Measurements from ENCODE around the gene BAIAP2L1. TPM values are rescaled to one million over a fixed set of nuclear protein-coding genes. Genes with fewer than 3 reads are reported as not detected.

BAIAP2L1 gene
- total and polyA plus RNA-seq, 2 of the 8 experiments (the other 6 are each of a cell fraction or from before 2014, with no cell fraction given): 19.2 to 42.9 TPM

- Histone ChIP-seq H3K4me3 (ENCODE audit: extremely low read depth in 1 of 4, insufficient read depth in 2 of 4, low read depth in 3 of 4, low read length in 4 of 4) (peak overlapping the region in 3 of 4 experiments; percentile 50 to 89 (median 67); a peak in 3 of 8 replicates), H4K8ac (ENCODE audit: extremely low read depth, insufficient read depth, low read length) (no peak overlapping the region), H3K23me2 (ENCODE audit: low read depth, low read length) (peaks cover 5% of the 10 kb centered on the region; the same call in 1 of the 2 replicates), H3K27me3 (replicated peaks in 1 of 4; ENCODE audit: control insufficient read depth in 3 of 4, extremely low read depth in 1 of 4, insufficient read depth in 3 of 4, low read length in 3 of 4) (no peaks in the 10 kb centered on the region), H3K36me3 (ENCODE audit: control insufficient read depth in 2 of 4, insufficient read depth in 4 of 4, low read length in 3 of 4) (no peaks in the 10 kb centered on the region; a peak in 1 of 8 replicates), H3K14ac (ENCODE audit: insufficient read length) (no peak overlapping the region), H2BK12ac (ENCODE audit: low read depth, low read length) (no peak overlapping the region), H3K23ac (ENCODE audit: insufficient read length) (no peak overlapping the region), H2AFZ (ENCODE audit: low read length) (no peak overlapping the region), H3K27ac (ENCODE audit: low read depth, low read length) (no peak overlapping the region), H3K79me1 (ENCODE audit: low read depth, low read length) (peaks cover 11% of the 10 kb centered on the region), H4K91ac (replicated peaks; ENCODE audit: insufficient read length, low read length) (no peak overlapping the region), H2BK5ac (ENCODE audit: low read depth, low read length) (no peak overlapping the region), H3K56ac (replicated peaks; ENCODE audit: insufficient read length, low read depth, low read length) (no peak overlapping the region), H3K9me3 (ENCODE audit: insufficient read depth in 2 of 2, low read depth in 1 of 2, low read length in 1 of 2) (no peaks in the 10 kb centered on the region), H3K4me1 (replicated peaks in 1 of 4; ENCODE audit: control insufficient read depth in 3 of 4, insufficient read depth in 4 of 4, low read length in 3 of 4) (peaks cover 7 to 26% (median 18%) of the 10 kb centered on the region in 4 experiments), H3K4me2 (ENCODE audit: insufficient read depth in 1 of 2, low read depth in 2 of 2, low read length in 2 of 2) (peak overlapping the region; percentile 41 to 85), H3K9ac (replicated peaks in 1 of 4; ENCODE audit: extremely low read depth in 1 of 4, low read depth in 3 of 4, low read length in 3 of 4) (no peak overlapping the region), H2BK15ac (ENCODE audit: low read length) (no peak overlapping the region), H3K79me2 (ENCODE audit: control insufficient read depth in 1 of 2, insufficient read depth in 2 of 2, low read length in 2 of 2) (peaks cover 7 to 46% of the 10 kb centered on the region in 2 experiments), H4K5ac (ENCODE audit: insufficient read length, low read depth, low read length) (no peak overlapping the region), H2AK5ac (ENCODE audit: low read depth, low read length) (no peak overlapping the region), H3K4ac (replicated peaks; ENCODE audit: insufficient read length, low read depth, low read length) (no peak overlapping the region), H3K18ac (ENCODE audit: extremely low read depth, low read length) (no peak overlapping the region), H2BK120ac (replicated peaks; ENCODE audit: low read depth, low read length) (no peak overlapping the region), H4K20me1 (replicated peaks in 1 of 2; ENCODE audit: control insufficient read depth in 1 of 2, insufficient read depth in 2 of 2, low read length in 2 of 2) (peaks cover 34 to 36% of the 10 kb centered on the region in 2 experiments), H2BK20ac (ENCODE audit: low read length) (no peak overlapping the region)
- ChIA-PET CTCF (ENCODE audit: partially characterized antibody) (interaction anchor here (0.6 to 2.8 kb wide), 3 partner anchors 10 to 117 kb away, joined by 3 to 14 read pairs (median 6); no protein-coding TSS in a partner anchor), POLR2A (ENCODE audit: partially characterized antibody) (interaction anchor here (1.5 to 2.0 kb wide), 3 partner anchors 9 to 19 kb away, joined by 4 to 7 read pairs (median 5); no protein-coding TSS in a partner anchor)
- WGBS, 2 experiments (ENCODE audit: extremely low coverage in 1 of 2, insufficient coverage in 1 of 2, insufficient read length in 1 of 2, insufficient replicate concordance in 2 of 2, low coverage in 1 of 2, low lambda C conversion rate in 2 of 2, missing lambda C conversion rate in 1 of 2): 97% methylated on average over 14 of the region's 19 CpGs; no CpG with 5 or more reads in 1 of the 2 experiments
- DNase-seq (ENCODE audit: low read depth in 1 of 2, low spot score in 2 of 2) (no peak), FAIRE-seq (no peak)
- TF ChIP-seq BACH1 (IDR thresholded peaks at IDR 0.05; ENCODE audit: low read length): no peak
- TF ChIP-seq TBP (IDR thresholded peaks at IDR 0.05; ENCODE audit: low read depth, low read length): no peak
- no peak for TF ChIP-seq CREB1 (IDR thresholded peaks at IDR 0.05)
- TF ChIP-seq KDM1A (IDR thresholded peaks at IDR 0.05; ENCODE audit: borderline replicate concordance, low read length): no peak
- TF ChIP-seq RXRA (IDR thresholded peaks at IDR 0.05; ENCODE audit: insufficient read depth, low read depth, low read length): no peak
- no peak for TF ChIP-seq CHD1 (IDR thresholded peaks at IDR 0.05; ENCODE audit: low read depth, low read length)
- TF ChIP-seq TAF7 (optimal IDR thresholded peaks at IDR 0.05; ENCODE audit: borderline replicate concordance, low read depth, low read length): no peak
- no peak for TF ChIP-seq CTCF (IDR thresholded peaks at IDR 0.05; ENCODE audit: control extremely low read depth in 1 of 3, insufficient read depth in 1 of 3, low read depth in 1 of 3, low read length in 3 of 3)
- no peak for TF ChIP-seq EP300 (IDR thresholded peaks at IDR 0.05; ENCODE audit: borderline replicate concordance in 1 of 2, low read depth in 2 of 2, low read length in 2 of 2)
- no peak for TF ChIP-seq SP4 (IDR thresholded peaks at IDR 0.05; ENCODE audit: low read length)
These were observed 117.6 kb downstream of the BAIAP2L1 start for GRCh38 chr7:98283127-98283886.
